ENCODE results near the gene ACSM4. TPM values are rescaled to one million over a fixed set of nuclear protein-coding genes. Genes with fewer than 3 reads are reported as not detected.

The ACSM4 gene
- total and polyA plus RNA-seq, 9 of the 15 experiments (the other 6 are each of a cell fraction or from before 2014, with no cell fraction given): not detected

- TF ChIP-seq MECOM (CRISPR knock-in tag; IDR thresholded peaks at IDR 0.05) (no peak), NCOA6 (IDR thresholded peaks at IDR 0.05) (no peak), CEBPB (tag; IDR thresholded peaks at IDR 0.05) (peak; percentile 93), ZNF384 (IDR thresholded peaks at IDR 0.05; ENCODE audit: low read depth, low read length) (peak; percentile 95), TAL1 (IDR thresholded peaks at IDR 0.05) (peak; percentile 20; the same call in 1 of the 2 replicates), POLR2A (conservative IDR thresholded peaks at IDR 0.05) (no peak), KDM1A (IDR thresholded peaks at IDR 0.05) (peak; percentile 50 to 68), RCOR1 (IDR thresholded peaks at IDR 0.05; ENCODE audit: borderline replicate concordance in 1 of 2, low read depth in 2 of 2, low read length in 2 of 2) (peak in 1 of 2 experiments; percentile 87; a peak in 2 of 4 replicates), DMBX1 (CRISPR knock-in tag; IDR thresholded peaks at IDR 0.05; ENCODE audit: borderline replicate concordance) (no peak), SMARCA4 (IDR thresholded peaks at IDR 0.05) (peak; percentile 48), MTF1 (CRISPR knock-in tag; IDR thresholded peaks at IDR 0.05; ENCODE audit: borderline replicate concordance) (no peak), ZBTB2 (IDR thresholded peaks at IDR 0.05) (no peak), FOS (IDR thresholded peaks at IDR 0.05; ENCODE audit: extremely low read depth, insufficient read length) (no peak), TAF7 (tag; IDR thresholded peaks at IDR 0.05) (no peak), ARID3A (IDR thresholded peaks at IDR 0.05; ENCODE audit: borderline replicate concordance, low read depth, low read length) (no peak), ZNF316 (IDR thresholded peaks at IDR 0.05) (peak; percentile 93), ZNF197 (CRISPR knock-in tag; IDR thresholded peaks at IDR 0.05; ENCODE audit: low read depth) (no peak)
- TF ChIP-seq, protein P1, sequence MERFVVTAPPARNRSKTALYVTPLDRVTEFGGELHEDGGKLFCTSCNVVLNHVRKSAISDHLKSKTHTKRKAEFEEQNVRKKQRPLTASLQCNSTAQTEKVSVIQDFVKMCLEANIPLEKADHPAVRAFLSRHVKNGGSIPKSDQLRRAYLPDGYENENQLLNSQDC (CRISPR knock-in tag; IDR thresholded peaks at IDR 0.05): no peak
Observed at GRCh38 chr12:7303230-7303629, 642 bp upstream of the ACSM4 start (continued).
